NCI-H345 treated with DMSO at 0.1 percent for 48 hours (cell line): Measurements from ENCODE around the gene ALG14.
"Not testable (repeated sequence)": the region's sequence is repeated elsewhere in the genome, so short reads cannot be mapped to it uniquely, and the experiment has no call there.

Experiments
- DNase-seq: peaks from one replicate; lab custom pipeline; 2025; ENCODE audit not compliant: unreplicated experiment; lab: John Stamatoyannopoulos, UW

The ALG14 gene

DNA sequence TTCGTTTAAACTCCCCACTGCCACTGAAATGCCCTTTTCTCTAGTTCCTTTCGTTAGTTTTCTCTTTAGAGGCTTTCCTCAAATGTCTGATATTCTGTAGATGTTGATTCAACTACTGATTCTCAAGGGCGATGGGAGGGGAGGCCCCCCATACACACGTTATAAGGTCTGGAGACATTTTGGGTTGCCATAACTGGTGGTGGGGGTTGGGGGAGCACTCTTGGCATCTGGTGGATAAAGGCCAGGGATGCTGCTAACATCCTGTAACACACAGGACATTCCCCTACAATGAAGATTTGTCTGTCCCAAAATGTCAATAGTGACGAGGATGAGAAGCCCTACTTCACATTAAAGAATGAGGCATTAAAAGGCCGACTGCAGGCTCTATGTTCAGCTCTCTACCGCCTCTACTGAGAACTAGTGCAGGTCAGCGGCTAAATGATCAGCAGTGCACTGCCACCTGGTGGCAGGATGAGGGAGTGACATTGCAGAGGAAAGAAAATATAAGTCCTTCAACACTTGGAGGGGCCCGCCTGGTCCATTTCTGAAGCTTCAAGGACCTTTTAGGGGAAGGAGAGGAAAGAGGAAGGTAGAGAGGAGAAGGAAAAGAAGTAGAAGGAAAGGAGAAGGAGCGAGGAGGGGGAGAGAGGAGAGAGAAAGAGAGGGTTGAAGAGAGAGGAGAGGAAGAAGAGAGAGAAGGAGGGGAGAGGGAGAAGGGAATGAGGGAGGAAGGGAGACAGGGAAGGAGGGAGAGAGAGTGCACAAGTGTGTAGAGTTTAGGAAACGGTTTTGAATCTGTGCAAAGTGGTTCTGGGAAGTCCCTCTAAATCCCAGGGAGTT, 29.4 kb downstream of the ALG14 start:
- peak; percentile 82 for DNase-seq

DNA sequence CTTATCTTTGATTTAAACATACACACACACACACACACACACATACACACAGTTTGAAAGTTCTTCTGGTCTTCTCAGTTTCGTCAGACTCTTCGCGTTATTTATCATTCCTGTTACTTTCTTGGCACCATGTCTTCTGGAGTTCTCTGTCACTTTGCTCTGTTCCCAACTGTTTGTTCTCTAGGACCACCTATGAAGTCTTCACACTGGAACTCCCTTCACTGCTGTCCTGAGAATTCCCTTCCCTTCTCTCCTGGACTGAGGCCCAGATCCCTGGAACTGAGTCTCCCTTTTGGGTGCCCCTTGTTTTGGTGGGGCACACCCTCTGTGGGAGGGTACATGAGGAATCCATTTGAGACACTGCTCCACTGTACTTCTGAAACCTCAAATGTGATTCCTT, 30.5 kb downstream of the ALG14 start:
- no peak for DNase-seq

DNA sequence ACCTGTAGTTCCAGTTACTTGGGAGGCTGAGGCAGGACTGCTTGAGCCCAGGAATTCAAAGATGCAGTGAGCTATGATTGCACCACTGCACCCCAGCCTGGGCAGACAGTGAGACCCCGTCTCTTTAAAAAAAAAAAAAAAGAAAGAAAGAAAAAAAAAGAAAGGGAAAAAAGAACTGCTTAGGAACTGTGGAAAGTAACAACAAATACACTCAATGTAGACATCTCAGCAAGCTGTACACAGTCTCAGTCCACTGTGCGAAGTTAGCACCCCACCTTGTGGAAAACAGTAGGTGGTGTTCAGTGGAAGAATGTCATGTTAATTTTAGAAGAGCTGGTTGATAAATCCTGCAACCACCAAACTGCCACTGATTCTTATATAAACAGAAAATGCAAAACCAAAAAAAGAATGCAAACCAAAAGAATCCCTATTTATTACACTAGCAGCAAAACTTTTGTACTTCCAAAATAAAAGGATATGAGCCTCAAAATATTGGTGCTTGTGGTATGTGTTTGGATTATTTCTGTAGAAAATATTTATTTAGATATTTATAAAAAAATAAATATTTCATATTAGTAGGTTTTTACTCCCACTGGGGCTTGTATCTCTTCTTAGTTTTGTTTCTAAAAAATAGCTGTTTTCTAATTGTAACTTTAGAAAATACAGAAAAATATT, 31.1 kb downstream of the ALG14 start:
- DNase-seq: no peak

DNA sequence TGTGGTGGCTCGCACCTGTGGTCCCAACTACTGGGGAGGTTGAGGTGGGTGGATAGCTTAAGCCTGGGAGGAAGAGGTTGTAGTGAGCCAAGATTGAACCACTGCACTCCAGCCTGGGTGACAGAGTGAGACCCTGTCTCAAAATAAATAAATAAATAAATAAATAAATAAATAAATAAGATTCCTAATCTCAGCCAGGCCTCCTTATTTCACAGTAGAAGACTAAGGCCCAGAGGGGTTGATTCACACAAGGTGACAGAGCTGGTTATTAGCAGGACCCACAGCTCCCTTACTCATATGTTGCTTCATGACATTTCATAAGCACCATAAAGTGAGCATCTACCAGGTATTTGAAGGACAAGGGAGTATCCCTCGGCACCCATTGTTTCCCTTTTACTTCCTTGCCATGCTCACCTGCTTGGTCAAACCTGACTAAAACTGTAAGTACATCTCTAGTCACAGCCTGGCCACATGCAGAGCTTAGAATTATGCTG, 32.7 kb downstream of the ALG14 start:
- DNase-seq: no peak

DNA sequence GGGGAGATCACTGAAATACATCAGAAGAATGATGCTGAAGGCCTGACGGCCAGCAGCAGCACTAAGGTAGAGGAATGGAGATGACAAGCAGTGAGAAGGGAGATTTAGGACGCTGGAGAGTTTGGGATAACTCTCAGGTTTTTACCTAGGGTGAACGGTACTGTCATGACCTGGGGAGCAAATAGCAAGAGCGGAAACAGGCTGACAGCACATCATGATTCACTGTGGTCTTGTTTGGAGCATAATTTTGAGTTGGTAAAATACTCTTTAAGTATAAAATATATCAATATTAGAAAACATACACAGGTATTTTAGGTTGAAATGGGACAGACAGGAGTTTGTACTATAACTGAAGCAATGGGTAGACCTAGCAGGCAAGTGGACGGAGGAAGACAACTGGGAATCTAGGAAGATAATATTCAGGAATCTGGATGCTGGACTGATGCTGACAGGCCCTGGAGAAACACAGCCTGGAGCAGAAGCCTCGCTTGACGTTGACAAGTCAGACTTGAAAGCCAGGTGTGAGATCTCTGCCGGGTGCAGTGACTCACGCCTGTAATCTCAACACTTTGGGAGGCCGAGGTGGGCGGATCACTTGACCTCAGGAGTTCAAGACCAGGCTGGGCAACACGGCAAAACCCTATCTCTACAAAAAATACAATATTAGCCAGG, 33.3 kb downstream of the ALG14 start:
- DNase-seq: no peak

DNA sequence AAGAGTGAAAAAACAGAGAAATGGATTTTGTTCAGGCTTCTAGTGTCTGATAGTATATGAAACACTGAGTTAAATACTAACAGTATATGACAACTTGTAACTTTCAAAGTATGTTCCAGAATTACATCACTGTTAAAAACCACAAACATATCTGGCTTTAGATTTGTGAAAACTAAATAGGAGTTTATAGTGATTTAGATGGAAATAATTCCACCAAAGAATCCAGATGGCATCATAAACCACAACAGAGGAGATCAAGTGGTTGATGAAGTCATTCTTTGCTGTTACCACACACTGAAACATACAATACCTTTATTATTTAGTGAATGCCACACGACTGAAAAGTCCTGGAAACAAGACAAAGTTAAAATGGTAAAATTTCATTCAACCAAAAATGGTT, 37.2 kb downstream of the ALG14 start:
- no peak for DNase-seq

DNA sequence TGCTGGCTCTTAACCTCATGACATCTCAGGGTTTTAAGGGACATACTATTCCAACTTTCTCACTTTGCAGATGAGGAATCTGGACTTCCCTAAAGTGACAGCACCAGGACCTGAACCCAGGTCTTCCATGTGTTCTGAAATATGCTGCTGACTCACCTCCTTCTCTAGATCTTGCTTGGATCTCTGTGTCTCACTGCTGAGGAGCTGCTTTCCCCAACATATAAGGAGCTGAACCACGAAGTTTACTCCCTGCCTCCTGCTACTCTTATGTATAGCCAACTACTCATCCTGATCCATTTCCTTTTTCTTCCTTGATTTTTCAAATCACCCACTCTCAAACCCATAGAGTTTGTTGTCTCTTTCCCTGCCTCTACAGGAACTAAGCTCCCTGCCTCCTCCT, 38.2 kb downstream of the ALG14 start:
- DNase-seq: no peak

DNA sequence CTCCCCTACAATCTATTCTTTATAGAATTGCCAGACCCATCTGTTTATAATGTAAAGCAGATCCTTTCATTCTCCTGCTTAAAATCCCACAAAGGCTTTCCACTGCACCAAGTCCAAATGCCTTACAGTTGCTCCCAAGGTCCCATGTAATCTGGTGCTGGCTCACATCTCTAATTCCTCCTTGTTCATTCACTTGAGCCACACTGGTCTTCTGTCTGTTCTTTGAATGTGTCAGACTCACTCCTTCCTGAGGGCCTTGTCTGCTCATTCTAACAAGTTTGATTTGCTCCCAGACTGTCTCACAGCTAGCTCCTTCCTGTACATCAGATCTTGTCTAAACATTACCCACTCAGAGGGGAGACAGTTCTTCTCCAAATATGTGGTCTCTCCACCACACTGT, 38.9 kb downstream of the ALG14 start:
- no peak for DNase-seq

DNA sequence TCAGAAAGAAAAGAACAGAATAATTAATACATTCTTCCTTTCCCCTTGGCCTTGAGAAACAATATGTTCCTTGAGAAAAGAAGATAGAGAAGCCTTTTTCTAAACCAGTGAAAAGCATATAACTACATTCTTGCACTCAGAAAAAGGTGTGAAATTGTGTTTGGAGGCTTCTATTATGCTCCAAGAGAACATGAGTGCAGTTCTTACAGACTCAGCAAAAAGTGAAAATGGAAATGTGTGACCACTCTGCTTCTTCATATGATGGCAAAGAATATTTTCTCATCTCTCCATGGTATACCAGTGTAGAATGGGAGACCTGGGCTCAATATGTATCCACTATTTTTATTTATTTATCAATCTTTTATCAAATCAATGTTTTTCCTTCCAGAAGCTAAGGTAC, 43.2 kb downstream of the ALG14 start:
- DNase-seq: no peak

DNA sequence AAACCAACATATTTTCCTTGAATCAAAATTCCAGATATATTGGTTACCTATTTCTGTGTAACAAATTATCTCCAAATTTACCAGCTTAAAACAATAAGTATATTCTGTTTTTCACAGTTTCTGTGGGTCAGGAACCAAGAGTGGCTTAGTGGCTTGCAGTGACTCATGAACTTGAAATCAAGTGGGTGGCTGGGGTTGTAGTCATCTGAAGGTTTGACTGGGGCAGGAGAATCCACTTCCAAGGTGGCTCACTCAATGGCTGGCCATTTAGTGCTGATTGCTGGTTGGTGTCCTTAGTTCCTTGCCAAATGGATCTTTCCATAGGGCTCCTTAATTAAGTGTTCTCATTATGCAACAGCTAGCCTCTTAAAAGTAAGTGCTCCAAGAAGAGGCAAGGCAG, 43.8 kb downstream of the ALG14 start:
- DNase-seq: no peak

DNA sequence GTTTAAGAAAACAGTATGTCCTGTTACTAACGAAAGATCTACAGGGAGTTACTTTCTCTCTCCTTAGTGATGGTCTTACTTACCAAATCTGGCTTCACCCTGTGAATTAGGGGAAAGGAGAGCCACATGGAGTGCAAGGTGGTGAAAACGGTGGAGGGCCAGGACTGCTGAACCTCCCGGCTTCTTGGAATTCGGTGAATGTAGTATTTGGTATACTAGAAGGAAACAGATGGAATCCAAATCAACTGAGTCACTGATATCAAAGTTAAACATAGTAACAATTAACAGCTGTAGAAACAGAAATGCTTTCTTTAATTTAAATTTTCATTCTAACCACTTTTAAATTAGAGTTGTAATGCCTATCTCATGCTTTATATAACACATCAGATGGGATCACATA, 45.7 kb downstream of the ALG14 start:
- no peak for DNase-seq

DNA sequence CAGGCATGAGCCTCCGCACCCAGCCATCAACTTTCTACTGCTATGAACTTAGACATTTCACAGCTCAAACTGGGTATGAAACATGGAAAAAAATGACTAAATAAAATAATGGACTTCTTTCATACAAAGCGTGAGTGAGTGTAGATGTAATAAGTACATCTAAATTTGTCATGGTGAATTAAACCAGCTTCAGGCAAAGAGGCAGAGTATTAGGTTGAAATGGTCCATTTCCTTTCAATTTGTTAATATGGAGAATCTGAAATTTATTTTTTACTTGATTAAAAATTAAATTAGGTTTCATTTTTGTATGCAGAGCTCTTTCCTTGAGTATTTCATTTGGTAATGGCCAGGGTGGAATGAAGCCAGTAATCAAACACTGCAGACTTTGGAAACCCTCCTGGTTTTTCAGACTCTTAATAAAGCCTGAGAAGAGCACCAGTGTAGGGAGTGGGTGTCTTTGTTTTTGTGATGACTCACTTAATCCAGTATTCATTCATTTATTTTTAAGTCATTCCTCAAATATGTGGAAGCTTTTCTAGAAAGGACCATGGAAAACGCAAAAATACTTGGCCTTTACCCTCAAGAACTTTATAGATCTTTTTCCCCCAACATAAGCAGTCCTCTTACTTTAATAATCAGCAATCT, 49.2 kb downstream of the ALG14 start:
- no peak for DNase-seq

DNA sequence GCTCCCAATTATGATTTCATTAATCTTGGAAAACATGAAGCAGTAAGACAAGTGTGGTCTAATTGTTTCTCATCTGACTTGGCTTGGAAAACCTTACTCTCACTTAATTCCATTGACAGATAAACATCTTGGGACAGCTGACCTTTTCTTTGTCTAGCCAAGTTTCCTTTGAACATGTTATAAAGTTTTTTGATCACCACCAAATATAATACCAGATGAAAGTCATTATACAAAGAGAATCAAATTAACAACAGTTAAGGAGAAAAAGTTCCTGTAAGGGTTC, 50.2 kb downstream of the ALG14 start:
- DNase-seq: no peak

DNA sequence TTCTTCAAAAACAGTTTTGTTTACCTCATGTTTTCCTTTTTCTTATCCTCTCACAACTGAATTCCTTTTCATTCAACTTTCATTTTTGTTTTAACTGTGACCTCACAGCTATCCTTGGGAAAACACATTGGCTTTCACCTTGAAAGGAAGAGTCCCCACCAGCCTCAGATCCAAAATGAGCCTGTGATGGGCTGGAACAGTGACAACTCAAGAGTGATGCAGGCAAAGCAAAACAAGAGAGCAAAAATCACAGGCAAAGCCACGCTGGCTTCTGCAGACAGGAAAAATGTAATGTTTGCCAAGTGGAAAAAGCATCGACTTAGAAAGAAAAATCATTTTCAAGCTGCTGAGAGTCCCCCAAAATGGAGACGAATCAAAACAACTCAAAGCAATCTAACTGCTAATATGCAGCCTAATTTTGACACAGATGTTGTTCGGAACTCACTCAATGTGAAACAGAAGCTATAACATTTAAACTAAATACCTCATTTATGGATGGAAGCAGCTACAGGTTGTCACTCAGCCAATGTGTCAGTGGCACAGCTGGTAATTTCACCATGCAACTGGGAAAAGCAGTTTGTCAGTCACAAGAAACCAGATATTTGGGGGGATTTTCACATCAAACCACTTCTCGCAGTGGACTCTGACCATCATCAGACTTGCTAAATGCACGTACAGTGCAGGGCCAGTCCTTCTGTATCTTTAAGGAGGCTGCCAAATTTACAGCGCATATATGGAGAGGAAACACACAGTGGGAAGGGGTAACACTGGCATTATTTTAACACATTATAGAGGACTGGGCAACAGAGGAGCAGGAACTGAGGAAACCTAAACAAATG, 50.7 kb downstream of the ALG14 start:
- DNase-seq: no peak

DNA sequence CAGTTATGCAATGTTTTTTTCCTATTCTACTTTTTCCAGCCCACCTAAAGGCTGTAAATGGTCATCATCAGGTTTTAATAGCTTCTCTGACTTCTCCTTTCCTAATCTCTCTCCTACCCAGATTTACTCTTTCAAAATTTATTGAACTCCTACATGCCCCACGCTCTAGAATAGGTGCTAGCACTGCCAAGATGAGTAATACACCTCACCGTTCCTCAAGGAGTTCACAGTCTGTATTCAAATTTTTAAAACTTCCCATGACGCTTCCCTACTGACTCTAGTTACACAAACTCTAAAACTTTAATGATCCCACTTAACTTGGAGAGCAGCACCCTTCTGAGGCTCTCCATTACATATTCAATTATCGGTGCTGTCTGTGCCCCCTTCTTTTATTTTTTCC, 51.6 kb downstream of the ALG14 start:
- no peak for DNase-seq

DNA sequence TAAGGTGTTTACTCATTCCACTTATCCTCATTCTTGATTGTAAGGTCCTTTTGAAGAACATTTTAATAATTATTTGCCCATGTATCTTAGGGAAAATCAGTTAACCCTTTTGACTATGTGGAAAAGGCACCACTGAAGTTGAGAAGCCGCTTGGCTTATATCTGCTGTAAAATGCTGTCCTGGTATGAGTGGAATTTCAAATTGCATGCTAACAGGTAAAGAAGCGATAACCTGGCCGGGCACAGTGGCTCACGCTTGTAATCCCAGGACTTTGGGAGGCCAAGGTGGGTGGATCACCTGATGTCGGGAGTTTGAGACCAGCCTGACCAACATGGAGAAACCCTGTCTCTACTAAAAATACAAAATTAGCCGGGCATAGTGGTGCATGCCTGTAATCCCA, 53.3 kb downstream of the ALG14 start:
- not testable (repeated sequence) for DNase-seq

DNA sequence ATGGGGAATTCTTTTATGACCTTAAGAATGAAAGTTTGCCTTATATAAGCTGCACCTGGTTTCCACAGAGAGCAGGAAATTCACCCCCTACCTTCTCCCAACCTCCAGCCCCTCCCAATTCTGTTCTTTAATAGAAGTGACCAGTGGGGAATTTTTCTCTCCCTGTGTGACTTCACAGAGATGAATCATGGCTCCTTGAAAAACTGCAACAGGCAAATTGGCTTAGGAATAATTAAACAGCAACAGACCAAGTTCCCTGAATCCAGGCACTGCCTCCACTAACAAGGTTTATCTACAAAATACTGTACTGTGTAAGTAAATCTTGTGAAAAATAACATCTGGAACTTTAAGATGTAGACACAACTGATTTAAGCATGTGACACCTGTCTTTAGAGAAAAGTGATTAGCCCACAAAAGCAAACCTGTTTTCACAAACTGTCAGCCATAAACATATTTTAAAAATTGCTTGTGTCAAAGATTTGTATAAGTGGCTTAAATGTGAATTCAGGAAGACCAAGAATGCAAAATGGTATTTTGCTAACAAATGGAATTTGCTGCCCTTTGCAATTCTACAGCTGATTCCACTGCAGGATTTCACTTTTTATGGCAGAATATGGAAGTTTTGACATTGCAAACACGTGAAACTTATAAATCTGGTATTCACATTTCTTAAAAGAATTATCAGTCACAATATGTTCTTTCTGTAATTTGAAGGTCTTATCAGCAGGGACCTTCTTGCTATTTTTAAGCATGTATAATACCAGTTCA, 54.0 kb downstream of the ALG14 start:
- no peak for DNase-seq

DNA sequence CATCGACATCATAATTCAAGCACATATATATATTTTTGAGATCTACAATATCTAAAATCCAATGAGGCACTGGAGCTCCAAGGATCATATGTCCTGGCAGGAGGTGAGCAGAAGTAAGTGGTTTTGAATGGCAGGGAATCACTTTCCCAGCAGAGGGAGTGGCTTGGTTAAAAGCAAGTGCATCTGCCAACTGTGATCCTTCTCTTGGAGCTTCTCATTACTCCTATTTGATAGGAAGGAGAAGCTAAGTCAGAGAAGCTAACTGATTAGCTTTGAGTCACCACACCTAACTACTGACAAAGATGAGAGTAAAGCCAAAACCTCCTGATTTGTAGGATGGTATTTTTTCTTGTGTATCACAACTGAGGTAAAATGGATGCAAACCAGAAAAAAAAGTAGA, 55.0 kb downstream of the ALG14 start:
- DNase-seq: no peak

DNA sequence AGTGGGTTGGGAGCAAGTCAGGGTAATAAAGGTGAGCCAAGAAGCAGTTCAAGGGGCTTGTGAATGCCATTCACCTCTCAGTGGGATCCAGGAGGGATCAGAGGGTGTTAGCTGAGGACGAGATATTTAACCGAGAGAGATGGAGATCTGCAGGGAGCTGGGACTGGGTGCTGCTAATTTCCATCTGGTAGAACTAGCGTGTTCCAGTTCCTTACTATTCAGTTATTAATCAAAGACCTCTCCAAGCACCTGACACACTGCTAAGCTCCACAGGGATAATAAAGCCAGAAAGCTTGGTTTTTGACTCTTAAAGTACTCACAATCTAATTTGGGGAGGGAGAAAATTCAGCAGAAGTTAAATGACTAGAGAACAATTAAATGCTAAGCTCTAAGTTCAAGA, 57.7 kb downstream of the ALG14 start:
- no peak for DNase-seq

DNA sequence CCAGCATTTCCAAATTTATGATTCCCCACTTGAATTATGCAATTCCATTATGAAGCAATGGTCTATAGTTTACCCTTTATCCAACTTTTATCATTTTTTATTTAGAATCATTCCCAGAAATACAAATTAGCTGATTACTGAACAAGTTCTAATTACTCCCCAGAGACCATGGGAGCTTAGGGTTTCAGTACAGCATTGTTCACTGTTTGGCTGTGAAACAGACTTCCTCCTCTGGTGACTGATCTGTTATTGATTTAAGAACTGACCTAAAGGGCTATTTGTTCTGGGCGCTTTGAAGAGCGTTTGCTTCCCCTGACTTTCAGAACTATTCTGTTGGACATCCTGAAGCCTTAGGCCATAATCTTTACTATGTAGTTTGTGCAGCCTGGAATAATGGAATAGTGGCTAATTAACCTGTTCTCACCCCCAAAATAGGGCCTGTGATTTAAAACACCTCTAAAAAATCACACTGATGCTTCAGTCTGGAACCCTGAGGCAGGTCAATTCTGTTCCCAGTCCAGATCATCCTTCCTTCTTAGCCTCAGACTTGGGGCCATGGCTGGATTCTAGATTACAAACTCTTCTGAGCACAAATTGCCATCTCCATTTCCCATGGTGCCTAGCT, 58.7 kb downstream of the ALG14 start:
- DNase-seq: no peak
